HepG2 (cell line): Measurements from ENCODE around the gene DCAF7. TPM values are rescaled to one million over a fixed set of nuclear protein-coding genes. Genes with fewer than 3 reads are reported as not detected.
A peak's percentile ranks its signal among the peaks of the same experiment; 100 is the strongest.

Source experiments
- HDAC1 ChIP-seq: sonication (generic); formaldehyde crosslinking; IDR thresholded peaks from 2 replicates; pipeline ENCODE4 v1.5.1; 2020; ENCODE audit warnings: mild to moderate bottlenecking, missing genetic modification reagents
- HNRNPUL1 ChIP-seq: fragments of 200-400 bp; formaldehyde crosslinking; IDR thresholded peaks from 2 replicates; pipeline ENCODE4 v1.6.1; 2017; ENCODE audit warnings: low read depth, mild to moderate bottlenecking, low read length, moderate library complexity
- KDM1A ChIP-seq: IDR thresholded peaks from 2 replicates; pipeline ENCODE4 v1.6.1; 2016; ENCODE audit warnings: missing compliant biosample characterization
- NONO ChIP-seq, 2 experiments: fragments of 450-650 bp in 1 of 2; sonication (generic) in 1 of 2; formaldehyde crosslinking in 1 of 2; IDR thresholded peaks in 1 of 2; conservative IDR thresholded peaks in 1 of 2; 2 replicates each; pipeline versions ENCODE4 v1.6.1 to v1.8.0; 2017 to 2022; ENCODE audit warnings: mild to moderate bottlenecking in 1 of 2, missing genetic modification reagents in 1 of 2, moderate library complexity in 1 of 2
- PHF21A ChIP-seq: sonication (generic); formaldehyde crosslinking; IDR thresholded peaks from 2 replicates; pipeline ENCODE4 v1.5.0; 2020; ENCODE audit warnings: mild to moderate bottlenecking, missing genetic modification reagents
- SMYD3 ChIP-seq: sonication (generic); formaldehyde crosslinking; IDR thresholded peaks from 2 replicates; pipeline ENCODE4 v1.8.1; 2023; ENCODE audit warnings: mild to moderate bottlenecking, missing genetic modification reagents
- SRSF1 ChIP-seq: fragments of 200-400 bp; formaldehyde crosslinking; optimal IDR thresholded peaks from 2 replicates; pipeline ENCODE3; 2017; ENCODE audit warnings: mild to moderate bottlenecking, low read depth, low read length, moderate library complexity
- TAF1 ChIP-seq: sonication (generic); formaldehyde crosslinking; IDR thresholded peaks from 2 replicates; pipeline ENCODE4 v1.4.0; 2020; ENCODE audit warnings: missing genetic modification reagents
- THAP11 ChIP-seq: IDR thresholded peaks from 2 replicates; pipeline ENCODE4 v1.6.1; 2016; ENCODE audit warnings: missing biosample characterization, missing genetic modification reagents
- TMF1 ChIP-seq: sonication (generic); formaldehyde crosslinking; IDR thresholded peaks from 2 replicates; pipeline ENCODE4 v1.8.1; 2022; ENCODE audit warnings: low read depth, missing genetic modification reagents
- ZFAT ChIP-seq: sonication (generic); formaldehyde crosslinking; conservative IDR thresholded peaks from 2 replicates; pipeline ENCODE4 v1.8.1; 2023; ENCODE audit warnings: missing genetic modification reagents, inconsistent platforms
- ZKSCAN5 ChIP-seq: sonication (generic); formaldehyde crosslinking; IDR thresholded peaks from 2 replicates; pipeline ENCODE4 v1.5.1; 2020; ENCODE audit warnings: mild to moderate bottlenecking, missing genetic modification reagents
- ZNF230 ChIP-seq: sonication (generic); formaldehyde crosslinking; IDR thresholded peaks from 2 replicates; pipeline ENCODE4 v1.4.0; 2020; ENCODE audit warnings: mild to moderate bottlenecking, missing genetic modification reagents
- ZNF317 ChIP-seq: sonication (generic); formaldehyde crosslinking; IDR thresholded peaks from 2 replicates; pipeline ENCODE4 v1.5.0; 2020; ENCODE audit warnings: mild to moderate bottlenecking, missing genetic modification reagents
- ZNF430 ChIP-seq: sonication (generic); formaldehyde crosslinking; IDR thresholded peaks from 2 replicates; pipeline ENCODE4 v1.9.0; 2021; ENCODE audit warnings: mild to moderate bottlenecking, missing genetic modification reagents
- ZNF558 ChIP-seq: sonication (generic); formaldehyde crosslinking; IDR thresholded peaks from 2 replicates; pipeline ENCODE4 v1.9.0; 2022; ENCODE audit warnings: mild to moderate bottlenecking, missing genetic modification reagents, borderline replicate concordance
- ZNF615 ChIP-seq: sonication (generic); formaldehyde crosslinking; IDR thresholded peaks from 2 replicates; pipeline ENCODE4 v1.5.0; 2020; ENCODE audit warnings: mild to moderate bottlenecking, missing genetic modification reagents, borderline replicate concordance
- ZNF644 ChIP-seq: IDR thresholded peaks from 2 replicates; pipeline ENCODE4 v1.6.1; 2016; ENCODE audit warnings: low read depth
- polyA plus RNA-seq, 8 experiments: library from polyadenylated mRNA; depleted of rRNA in 3 of 8; stranded (reverse) in 7 of 8; unstranded in 1 of 8; fragments of >200 nt; fragmentation: Illumina TruSeq in 4 of 8; extraction: Trizol in 4 of 8; gene quantifications; 2 replicates each; pipeline versions ENCODE4 v1.2.1 to v1.2.3, GENCODE V29; 2011 to 2016; ENCODE audit warnings: low read depth in 4 of 8, missing spikeins in 1 of 8, mixed read lengths in 1 of 8; ENCODE audit not compliant: insufficient read depth in 1 of 8
- total RNA-seq, 5 experiments: library from RNA; depleted of rRNA; stranded (reverse); fragments of >200 nt; fragmentation: Illumina TruSeq; extraction: Trizol; gene quantifications; 2 replicates each; pipeline ENCODE4 v1.2.3, GENCODE V29; 2016; ENCODE audit warnings: low read depth in 1 of 5
- TF ChIP-seq, protein P1 (sequence below): sonication (generic); formaldehyde crosslinking; IDR thresholded peaks from 2 replicates; pipeline ENCODE4 v1.4.0; 2020; ENCODE audit warnings: missing genetic modification reagents
- TF ChIP-seq, protein P2 (sequence below): fragments of 450-650 bp; IDR thresholded peaks from 2 replicates; pipeline ENCODE4 v1.6.1; 2016
- TF ChIP-seq, protein P3 (sequence below): IDR thresholded peaks from 2 replicates; pipeline ENCODE4 v1.6.1; 2016; ENCODE audit warnings: low read depth, control low read depth
- TF ChIP-seq, protein P4 (sequence below): IDR thresholded peaks from 2 replicates; pipeline ENCODE4 v1.6.1; 2016

DCAF7 gene
- total and polyA plus RNA-seq, 2 of the 13 experiments (the other 11 are each of a cell fraction or from before 2014, with no cell fraction given) = 55.2 to 73.4 TPM

DNA sequence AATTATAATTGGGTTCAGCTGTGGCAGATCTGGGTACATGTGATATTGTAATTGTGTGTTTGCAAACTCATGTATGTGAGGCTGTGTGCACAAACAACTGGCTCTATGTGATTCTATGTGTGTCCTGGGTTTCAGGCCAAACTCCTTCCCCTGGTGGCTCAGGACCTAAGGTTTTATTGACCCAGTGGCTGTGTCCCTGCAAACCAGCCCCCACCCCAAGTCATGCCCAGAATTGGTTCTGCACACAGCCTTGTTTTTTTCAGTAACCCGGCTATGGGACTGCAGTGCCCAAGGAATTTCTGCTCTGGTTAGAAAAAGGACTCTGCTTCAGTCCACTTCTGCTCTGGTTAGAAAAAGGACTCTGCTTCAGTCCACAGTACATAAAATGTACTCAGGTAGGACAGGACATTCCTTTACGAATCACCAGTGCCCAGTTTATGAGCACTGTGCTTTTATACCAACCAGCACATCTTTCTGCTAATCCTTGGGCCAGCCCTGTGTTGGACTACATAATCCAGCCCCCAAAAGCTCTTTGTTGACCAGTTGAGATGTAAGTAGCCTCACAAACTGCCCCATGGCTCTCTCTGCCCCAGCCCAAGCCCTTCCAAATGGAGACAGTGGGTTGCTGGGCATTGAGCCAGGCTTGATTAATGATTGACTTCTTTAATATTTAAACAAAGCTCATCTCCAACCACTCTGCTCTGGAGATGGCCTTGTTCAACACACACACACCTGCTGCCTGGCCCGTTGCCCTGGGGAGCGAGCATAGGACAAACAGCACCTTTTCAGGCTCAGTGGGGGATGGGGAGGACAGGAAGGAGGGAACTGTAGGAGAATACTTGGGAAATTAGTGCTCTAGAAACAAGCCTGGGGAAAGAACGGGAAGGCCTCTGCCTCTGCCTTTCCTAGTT, 30.1 kb upstream of the DCAF7 start (continued):
- TF ChIP-seq, protein P1, sequence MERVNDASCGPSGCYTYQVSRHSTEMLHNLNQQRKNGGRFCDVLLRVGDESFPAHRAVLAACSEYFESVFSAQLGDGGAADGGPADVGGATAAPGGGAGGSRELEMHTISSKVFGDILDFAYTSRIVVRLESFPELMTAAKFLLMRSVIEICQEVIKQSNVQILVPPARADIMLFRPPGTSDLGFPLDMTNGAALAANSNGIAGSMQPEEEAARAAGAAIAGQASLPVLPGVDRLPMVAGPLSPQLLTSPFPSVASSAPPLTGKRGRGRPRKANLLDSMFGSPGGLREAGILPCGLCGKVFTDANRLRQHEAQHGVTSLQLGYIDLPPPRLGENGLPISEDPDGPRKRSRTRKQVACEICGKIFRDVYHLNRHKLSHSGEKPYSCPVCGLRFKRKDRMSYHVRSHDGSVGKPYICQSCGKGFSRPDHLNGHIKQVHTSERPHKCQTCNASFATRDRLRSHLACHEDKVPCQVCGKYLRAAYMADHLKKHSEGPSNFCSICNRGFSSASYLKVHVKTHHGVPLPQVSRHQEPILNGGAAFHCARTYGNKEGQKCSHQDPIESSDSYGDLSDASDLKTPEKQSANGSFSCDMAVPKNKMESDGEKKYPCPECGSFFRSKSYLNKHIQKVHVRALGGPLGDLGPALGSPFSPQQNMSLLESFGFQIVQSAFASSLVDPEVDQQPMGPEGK (CRISPR knock-in tag) = peak; percentile 83
- TF ChIP-seq SRSF1 = no peak
- TF ChIP-seq ZNF644 (CRISPR knock-in tag) = peak; percentile 84
- peak; percentile 89 for TF ChIP-seq HNRNPUL1
- peak; percentile 65; the same call in 1 of the 2 replicates for TF ChIP-seq ZNF430 (CRISPR knock-in tag)
- TF ChIP-seq THAP11 (CRISPR knock-in tag) = peak; percentile 74
- TF ChIP-seq, protein P2, sequence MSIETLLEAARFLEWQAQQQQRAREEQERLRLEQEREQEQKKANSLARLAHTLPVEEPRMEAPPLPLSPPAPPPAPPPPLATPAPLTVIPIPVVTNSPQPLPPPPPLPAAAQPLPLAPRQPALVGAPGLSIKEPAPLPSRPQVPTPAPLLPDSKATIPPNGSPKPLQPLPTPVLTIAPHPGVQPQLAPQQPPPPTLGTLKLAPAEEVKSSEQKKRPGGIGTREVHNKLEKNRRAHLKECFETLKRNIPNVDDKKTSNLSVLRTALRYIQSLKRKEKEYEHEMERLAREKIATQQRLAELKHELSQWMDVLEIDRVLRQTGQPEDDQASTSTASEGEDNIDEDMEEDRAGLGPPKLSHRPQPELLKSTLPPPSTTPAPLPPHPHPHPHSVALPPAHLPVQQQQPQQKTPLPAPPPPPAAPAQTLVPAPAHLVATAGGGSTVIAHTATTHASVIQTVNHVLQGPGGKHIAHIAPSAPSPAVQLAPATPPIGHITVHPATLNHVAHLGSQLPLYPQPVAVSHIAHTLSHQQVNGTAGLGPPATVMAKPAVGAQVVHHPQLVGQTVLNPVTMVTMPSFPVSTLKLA = no peak
- TF ChIP-seq, protein P3, sequence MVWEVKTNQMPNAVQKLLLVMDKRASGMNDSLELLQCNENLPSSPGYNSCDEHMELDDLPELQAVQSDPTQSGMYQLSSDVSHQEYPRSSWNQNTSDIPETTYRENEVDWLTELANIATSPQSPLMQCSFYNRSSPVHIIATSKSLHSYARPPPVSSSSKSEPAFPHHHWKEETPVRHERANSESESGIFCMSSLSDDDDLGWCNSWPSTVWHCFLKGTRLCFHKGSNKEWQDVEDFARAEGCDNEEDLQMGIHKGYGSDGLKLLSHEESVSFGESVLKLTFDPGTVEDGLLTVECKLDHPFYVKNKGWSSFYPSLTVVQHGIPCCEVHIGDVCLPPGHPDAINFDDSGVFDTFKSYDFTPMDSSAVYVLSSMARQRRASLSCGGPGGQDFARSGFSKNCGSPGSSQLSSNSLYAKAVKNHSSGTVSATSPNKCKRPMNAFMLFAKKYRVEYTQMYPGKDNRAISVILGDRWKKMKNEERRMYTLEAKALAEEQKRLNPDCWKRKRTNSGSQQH (CRISPR knock-in tag) = peak; percentile 54; the same call in 1 of the 2 replicates
- TF ChIP-seq SMYD3 = peak; percentile 83; the same call in 1 of the 2 replicates
- TF ChIP-seq ZKSCAN5 (CRISPR knock-in tag) = no peak
- peak; percentile 78 for TF ChIP-seq KDM1A (CRISPR knock-in tag)
- peak; percentile 98 for TF ChIP-seq PHF21A (CRISPR knock-in tag)
- TF ChIP-seq, protein P4, sequence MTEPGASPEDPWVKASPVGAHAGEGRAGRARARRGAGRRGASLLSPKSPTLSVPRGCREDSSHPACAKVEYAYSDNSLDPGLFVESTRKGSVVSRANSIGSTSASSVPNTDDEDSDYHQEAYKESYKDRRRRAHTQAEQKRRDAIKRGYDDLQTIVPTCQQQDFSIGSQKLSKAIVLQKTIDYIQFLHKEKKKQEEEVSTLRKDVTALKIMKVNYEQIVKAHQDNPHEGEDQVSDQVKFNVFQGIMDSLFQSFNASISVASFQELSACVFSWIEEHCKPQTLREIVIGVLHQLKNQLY = peak; percentile 87
- no peak for TF ChIP-seq ZNF558
- no peak; the same call in 1 of the 2 replicates for TF ChIP-seq ZNF615 (CRISPR knock-in tag)
- no peak for TF ChIP-seq ZFAT (CRISPR knock-in tag)
- TF ChIP-seq ZNF317 = 0 out of 2 replicates have a peak, but pooled peaks have one; percentile 73
- 0 out of 2 replicates have a peak, but pooled peaks have one; percentile 15 for TF ChIP-seq TAF1 (CRISPR knock-in tag)
- peak; percentile 90 for TF ChIP-seq HDAC1 (CRISPR knock-in tag)
- TF ChIP-seq NONO (IDR thresholded peaks at IDR 0.05) = no peak
- TF ChIP-seq NONO (CRISPR knock-in tag; conservative IDR thresholded peaks at IDR 0.05) = peak; percentile 94
- peak; percentile 10; the same call in 1 of the 2 replicates for TF ChIP-seq TMF1 (CRISPR knock-in tag)
- TF ChIP-seq ZNF230 (CRISPR knock-in tag) = no peak
